GM18511 (cell line): Measurements from ENCODE around the gene ADAMTS1.
A peak's percentile ranks its signal among the peaks of the same experiment; 100 is the strongest.
"Not testable (repeated sequence)": the region's sequence is repeated elsewhere in the genome, so short reads cannot be mapped to it uniquely, and the experiment has no call there.

Source experiments
- ATAC-seq: cut with Tn5 transposase; IDR thresholded peaks from one replicate; pipeline ENCODE4 v1.9.1; 2021; ENCODE audit warnings: mild to moderate bottlenecking, moderate library complexity; ENCODE audit not compliant: unreplicated experiment

ADAMTS1 gene

DNA sequence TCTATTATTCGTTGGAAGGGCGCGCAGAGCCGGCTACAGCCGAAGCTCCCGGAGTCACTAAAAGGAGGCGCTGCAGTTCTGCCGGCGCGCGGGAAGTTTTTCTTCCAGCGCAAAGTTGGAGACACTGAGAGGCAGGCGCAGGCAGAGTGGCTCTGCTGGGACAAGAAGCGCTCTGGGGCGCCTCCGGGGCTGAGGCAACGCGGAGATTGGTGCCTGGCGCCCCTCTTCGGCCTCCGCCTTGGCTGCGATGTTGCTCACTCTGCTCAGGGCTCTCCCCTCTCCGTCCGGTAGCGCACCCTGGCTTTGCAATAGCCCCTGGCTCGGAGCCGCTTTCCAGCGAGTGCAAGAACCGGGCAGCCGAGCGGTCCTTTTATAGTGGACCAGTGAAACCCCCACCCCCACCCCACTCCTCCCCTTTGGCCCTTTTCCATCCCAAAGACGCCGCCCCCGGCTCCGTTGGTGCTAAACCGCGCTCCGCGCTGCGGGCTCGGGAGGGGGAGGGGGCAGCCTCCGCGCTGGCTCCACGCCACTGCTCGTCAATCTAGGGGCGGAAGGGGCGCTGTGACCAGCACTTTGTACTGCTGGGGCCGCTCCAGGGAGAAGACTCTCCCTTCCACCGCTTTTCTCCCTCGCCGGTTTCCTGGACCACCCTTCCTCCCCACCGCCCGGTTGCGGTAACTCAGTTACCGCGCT, at the start of gene ADAMTS1:
TSS of gene ADAMTS1 (minus strand) at position 344 of the 693 bp plus-strand sequence. CDS start 455 bp downstream, outside the sequence.
- ATAC-seq, result no peak

- no peak for ATAC-seq
Measured at GRCh38 chr21:26892151-26892550, 46.9 kb upstream of the ADAMTS1 start.

DNA sequence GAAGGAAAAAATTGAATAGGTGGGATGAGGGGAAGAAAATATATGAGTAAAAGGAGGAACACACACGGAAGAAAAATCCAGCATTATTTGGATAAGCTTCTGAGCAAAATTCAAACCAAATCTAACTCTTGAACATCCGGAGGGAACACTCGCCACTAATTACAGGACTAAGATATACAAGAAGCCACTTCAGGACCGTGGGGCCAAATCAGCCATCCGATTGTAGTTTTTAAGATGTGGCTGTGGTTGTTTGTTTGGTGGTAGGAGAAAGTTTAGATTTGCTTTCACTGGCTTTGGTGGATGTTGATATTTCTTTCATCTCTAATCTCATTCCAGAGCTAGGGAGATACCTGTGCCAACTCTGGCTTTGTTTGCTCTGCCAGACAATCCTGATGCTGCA, 43.7 kb upstream of the ADAMTS1 start:
- ATAC-seq, result no peak

- ATAC-seq, result no peak
Measured at GRCh38 chr21:26888256-26888655, 43.0 kb upstream of the ADAMTS1 start.

DNA sequence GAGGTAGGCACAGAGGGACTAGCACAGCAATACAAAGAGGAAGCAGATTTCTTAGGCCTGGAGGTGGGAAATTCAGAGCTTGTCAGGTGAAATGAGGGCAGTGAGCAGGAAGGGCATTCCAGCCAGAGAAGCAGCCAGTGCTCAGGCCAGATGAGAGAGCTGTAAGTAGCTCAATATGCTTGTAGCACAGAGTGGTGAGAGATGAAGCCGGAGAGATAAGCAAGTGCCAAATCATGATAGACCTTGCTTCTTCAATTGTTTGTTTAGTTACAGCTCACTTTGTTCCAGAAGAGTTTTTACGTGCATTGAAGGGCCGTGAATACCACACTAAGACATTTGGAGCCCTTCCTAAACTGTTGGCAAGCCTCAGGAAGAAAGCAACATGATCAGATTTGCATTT, 42.0 kb upstream of the ADAMTS1 start:
- ATAC-seq, result no peak

- ATAC-seq, result no peak
Measured at GRCh38 chr21:26884436-26884835, 39.2 kb upstream of the ADAMTS1 start.

GRCh38 chr21:26883768-26884167, 38.6 kb upstream of the ADAMTS1 start:
- ATAC-seq, result no peak

- no peak for ATAC-seq
Measured at GRCh38 chr21:26881504-26882228, 36.5 kb upstream of the ADAMTS1 start.

- no peak for ATAC-seq
Measured at GRCh38 chr21:26877018-26877417, 31.8 kb upstream of the ADAMTS1 start.

DNA sequence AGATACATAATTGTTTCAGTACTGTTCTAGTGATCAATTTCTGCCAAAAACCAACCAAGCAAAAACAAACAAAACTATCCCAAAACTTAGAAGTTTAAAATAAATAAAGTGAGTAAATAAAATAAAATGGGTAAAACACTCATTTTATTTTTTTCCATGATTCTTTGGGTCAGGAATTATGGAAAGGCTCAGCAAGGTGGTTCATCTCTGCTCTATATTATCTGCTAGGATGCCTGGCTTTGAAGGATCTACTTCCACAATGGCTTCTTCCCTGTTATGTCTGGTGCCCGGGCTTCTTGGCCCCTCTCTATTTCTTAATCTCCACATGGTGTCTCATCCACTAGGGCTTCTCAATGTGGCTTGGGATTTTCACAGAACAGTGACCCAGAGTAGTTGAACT, 29.1 kb upstream of the ADAMTS1 start:
- ATAC-seq, result no peak

GRCh38 chr21:26865857-26866256, 20.6 kb upstream of the ADAMTS1 start:
- no peak for ATAC-seq

GRCh38 chr21:26856871-26857350, 11.7 kb upstream of the ADAMTS1 start:
- ATAC-seq, result not testable (repeated sequence)

DNA sequence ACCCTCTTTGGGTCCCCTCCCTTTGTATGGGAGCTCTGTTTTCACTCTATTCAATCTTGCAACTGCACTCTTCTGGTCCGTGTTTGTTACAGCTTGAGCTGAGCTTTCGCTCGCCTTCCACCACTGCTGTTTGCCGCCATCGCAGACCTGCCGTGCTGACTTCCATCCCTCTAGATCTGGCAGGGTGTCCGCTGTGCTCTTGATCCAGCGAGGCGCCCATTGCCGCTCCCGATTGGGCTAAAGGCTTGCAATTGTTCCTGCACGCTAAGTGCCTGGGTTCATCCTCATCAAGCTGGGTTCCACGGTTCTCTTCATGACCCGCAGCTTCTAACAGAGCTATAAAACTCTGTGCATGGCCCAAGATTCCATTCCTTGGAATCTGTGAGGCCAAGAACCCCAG, 9.5 kb upstream of the ADAMTS1 start:
- ATAC-seq, result not testable (repeated sequence)

DNA sequence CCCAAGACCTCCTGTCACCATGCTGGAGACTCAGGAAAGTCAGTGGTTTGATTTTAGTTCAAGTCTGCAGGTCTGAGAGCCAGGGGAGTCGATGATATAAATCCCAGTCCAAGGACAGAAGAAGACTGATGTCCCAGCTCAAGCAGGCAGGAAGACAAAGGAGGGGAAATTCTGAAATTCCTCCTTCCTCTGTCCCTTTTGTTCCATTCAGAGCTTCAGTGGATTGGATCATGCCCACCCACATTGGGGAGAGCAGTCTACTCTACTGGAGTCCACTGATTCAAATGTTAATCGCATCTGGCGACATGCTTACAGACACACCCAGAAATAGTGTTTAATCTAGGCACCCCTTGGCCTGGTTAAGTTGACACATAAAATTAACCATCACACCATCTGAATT, 7.2 kb upstream of the ADAMTS1 start:
- ATAC-seq, result no peak

- ATAC-seq, result no peak
Measured at GRCh38 chr21:26851109-26851944, 6.1 kb upstream of the ADAMTS1 start.

DNA sequence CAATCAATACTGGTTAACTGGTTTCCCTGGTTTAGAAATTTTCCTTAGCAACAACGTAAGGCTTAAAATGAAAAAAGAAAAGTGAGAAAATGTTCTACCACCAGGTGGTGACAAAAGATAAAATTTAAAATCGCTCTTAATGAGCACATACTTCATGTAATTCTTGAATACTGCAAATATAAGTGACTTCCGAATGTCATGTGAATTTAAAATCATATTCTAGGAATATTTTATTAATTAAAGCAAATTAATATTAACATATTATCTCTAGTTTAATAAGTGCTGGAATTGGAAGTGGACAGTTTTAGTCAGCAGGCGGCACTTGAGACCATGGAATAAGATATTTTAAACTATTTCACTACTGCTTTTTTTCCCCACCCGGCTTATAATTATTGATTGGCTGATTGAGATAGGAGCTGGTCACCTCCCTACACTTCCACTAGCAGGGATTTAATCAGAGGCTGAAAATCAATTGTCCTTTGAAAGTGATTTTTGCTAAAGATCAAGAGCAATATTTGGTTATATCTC, 5.0 kb upstream of the ADAMTS1 start:
- ATAC-seq, result peak; percentile 56

DNA sequence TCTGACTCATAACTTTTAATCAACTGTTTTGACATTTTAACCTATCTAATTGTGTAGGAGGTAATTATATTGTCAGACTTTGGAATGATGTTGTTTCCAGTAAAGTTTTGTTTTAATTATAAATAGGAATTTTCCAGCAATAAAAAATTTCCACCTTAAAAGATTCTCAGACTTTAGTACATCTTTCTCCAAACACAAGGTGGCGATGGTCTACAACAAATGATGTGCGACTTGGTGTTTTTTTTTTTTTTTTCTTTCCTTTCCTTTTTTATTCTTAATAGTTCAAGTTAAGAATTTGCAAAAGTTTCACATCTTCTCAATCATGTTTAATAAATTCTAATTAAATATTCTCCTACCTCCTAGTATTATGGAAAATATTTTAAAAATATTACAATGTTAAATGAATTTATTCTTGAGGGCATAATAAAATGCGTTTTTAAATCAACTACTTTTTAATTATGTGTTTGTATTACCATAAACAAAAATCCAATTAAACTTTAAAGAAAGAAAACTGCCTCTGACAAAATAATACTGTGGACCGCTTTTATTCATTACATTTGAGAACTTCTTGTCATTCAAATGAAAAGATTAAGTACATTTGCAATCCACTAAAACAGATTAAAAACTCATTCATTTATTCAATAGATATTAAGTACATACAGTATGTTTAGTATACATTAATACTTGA, 4.4 kb upstream of the ADAMTS1 start:
- ATAC-seq, result no peak

DNA sequence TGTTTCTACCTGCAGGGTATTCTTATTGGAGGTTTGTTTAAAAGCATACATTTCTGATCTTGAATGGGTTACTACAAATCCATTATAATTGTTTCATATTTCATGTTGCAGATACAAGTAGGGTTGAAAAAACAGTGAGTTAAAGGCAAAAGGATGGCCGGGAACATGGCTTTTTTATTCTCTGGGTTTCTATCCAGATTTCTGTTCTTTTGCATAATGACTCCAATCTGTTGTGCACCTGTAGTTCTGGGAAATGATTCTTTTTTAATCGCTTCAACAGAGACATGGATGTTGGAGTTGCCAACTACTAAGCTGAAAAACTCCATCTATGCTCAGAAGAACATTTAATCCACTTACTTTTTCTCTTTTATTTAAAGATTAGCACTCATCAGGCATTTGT, 2.7 kb upstream of the ADAMTS1 start:
- no peak for ATAC-seq

DNA sequence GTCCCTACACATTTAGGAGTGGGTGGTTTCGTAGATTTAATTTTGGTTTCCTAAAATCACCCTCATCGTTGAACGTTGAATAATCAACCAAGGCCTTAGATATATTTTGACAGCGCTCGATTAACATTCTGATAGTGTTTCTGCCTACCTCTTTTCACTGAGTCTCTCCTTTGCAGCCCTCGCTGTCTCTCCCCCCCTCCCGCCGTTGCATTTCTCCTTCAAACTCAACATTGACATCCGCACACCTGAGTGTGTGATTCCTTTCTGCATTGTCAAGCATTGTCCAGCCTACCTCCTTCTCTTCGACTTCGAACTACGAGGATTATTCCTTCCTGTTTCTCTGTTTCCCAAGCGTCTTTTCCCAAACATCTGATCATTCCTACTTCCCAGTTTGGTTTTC, 1.8 kb upstream of the ADAMTS1 start:
- no peak for ATAC-seq

DNA sequence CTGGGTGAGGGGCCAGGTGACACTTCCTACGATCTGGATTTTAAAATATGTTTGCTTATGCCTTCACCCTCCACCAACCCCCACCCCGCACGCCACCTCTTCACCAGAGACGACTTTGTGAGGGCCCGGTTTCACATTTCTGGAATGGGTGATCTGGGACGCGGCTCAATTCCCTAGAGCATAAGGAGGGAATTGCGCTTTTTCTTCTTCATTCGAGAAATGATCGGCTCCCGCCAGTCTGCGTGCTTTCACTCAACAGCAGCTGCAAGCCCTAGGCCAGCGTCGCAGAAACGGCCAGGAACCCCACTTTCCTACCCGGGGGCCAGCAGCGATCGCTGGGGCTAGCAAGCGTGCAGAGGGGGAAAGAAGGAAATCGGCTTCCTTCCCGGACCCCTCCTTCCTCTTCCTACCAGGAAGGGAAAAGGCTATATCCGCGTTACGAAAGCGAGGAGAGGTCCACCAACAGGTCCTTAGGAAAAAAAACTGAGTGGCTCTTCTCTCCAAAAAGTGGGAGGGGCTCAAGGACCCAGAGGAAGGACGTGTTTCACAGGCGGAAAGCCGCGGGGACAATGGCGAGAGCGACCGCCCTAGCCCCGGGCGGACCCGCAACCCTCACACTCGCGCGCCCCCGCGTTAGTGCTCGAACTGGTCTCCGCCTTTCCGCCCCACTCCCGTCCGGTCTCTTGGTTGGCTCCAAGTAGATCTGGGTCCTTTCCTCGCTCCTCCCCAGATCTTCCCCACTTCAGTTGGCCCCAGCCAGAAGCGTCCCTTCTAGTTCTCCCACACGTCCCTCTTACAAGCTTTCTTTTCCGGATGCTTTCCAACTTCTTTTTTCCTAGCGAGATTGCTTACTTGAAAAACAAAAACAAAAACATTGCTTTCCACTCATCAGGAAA, 1.1 kb upstream of the ADAMTS1 start:
- no peak for ATAC-seq
